Right lung (tissue), 5 donors: ENCODE data around the gene RRP9. TPM values are rescaled to one million over a fixed set of nuclear protein-coding genes. Genes with fewer than 3 reads are reported as not detected.
"Not testable (repeated sequence)": the region's sequence is repeated elsewhere in the genome, so short reads cannot be mapped to it uniquely, and the experiment has no call there.

Experiments used
- DNase-seq, 2 donors: peaks; one replicate each; pipeline ENCODE4 v3.0.0-alpha.2; 2013
- polyA plus RNA-seq, 5 donors: library from polyadenylated mRNA; unstranded; fragments of 120-200 nt; gene quantifications; one replicate each; pipeline versions ENCODE4 v1.2.1 to v1.2.3, GENCODE V29; 2013; ENCODE audit warnings: inconsistent platforms in 1 of 5, low replicate concordance in 1 of 5; ENCODE audit not compliant: insufficient read length in 5 of 5, insufficient read depth in 1 of 5

Gene RRP9
- polyA plus RNA-seq, 5 donors = 13.4 to 26.3 (median 18.9) TPM

- DNase-seq = no peak
Observed at GRCh38 chr3:51916418-51916817, 25.3 kb downstream of the RRP9 start.

GRCh38 chr3:51908026-51908425 lies 33.7 kb downstream of the RRP9 start:
- no peak for DNase-seq

- no peak for DNase-seq
Observed at GRCh38 chr3:51904034-51904823, 37.5 kb downstream of the RRP9 start.

DNA sequence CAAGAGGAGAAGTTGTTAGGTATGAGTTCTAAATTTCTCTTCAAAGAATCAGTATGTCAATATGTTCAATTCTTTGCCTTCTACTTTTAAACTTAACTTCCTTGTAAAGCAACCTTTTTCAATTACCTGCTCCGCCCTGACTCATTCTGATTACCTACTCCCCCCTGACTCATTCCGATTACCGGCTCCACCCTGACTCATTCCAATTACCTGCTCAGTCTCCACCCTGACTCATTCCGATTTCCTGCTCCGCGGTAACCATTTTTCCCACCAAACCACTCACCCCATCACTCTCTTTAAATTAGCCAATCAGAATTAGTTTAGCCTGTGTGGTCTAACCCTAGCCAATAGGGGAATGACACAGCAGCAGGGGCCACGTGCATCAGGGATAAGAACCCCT lies 39.3 kb downstream of the RRP9 start:
- DNase-seq = not testable (repeated sequence)

GRCh38 chr3:51900043-51900442 lies 41.7 kb downstream of the RRP9 start:
- DNase-seq = not testable (repeated sequence)

- DNase-seq = no peak
Observed at GRCh38 chr3:51897391-51897790, 44.3 kb downstream of the RRP9 start.

GRCh38 chr3:51896607-51897305 lies 44.9 kb downstream of the RRP9 start:
- DNase-seq = no peak

DNA sequence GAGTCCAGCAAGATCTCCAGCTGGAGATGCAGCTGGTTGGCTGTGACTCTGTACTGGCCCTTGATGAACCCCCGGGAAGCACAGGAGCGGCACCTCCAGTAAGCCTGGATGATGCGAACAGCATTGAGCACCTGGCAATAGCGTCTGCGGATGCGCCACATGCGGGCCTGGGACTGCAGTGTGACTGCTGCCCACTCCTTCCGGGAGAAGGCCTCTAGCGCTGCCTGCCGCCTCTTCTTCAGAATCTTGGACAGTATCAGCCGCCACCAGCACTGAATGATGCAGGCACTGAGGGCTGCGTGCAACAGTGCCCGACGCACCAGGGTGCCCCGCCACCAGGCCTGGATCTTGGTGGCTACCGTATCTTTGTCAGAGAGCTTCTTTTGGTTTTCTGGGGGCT lies 46.8 kb downstream of the RRP9 start:
- no peak for DNase-seq

DNA sequence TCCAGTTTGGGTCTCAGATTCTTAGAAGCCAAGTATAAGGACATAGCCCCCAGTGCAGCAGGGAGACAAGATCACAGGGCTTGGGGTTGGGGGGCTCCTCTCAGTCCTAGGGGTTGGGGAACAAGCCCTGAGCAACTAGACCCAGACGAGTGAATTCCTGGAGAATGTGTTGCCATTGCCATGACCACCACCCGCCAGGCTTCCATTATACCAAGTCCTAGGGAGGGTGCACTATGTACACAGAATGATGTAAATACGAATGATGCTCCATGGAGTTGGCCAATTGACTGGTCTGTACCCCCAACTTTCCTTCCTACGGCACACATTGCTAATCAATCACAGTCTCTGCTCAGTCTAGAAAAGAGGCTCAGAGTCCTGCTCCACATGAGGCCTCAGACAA lies 47.3 kb downstream of the RRP9 start:
- DNase-seq = no peak

GRCh38 chr3:51891242-51892039 lies 50.3 kb downstream of the RRP9 start:
- no peak for DNase-seq

GRCh38 chr3:51888463-51889105 lies 53.1 kb downstream of the RRP9 start:
- no peak for DNase-seq

DNA sequence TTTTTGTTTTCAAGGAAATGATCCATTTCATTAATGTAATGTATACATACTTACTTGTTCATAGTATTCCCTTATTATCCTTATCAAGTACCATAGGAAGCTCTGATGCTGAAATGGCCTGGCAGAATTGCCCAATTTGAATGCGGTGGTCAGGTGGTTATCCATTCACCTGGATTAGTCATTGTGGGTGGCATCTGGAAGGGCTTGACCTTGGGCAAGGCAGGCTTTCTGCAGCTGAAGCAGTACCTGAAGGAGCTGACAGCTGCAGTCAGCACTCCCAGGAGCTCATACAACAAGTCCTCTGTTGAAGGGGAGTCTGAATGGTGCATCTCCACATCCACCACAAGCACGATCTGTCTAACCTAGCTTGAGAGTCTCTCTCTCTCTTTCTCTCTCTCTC lies 54.1 kb downstream of the RRP9 start:
- DNase-seq = no peak

- no peak for DNase-seq
Observed at GRCh38 chr3:51886447-51886846, 55.3 kb downstream of the RRP9 start.

Other genes with a start within 250 kb of the RRP9 start
- 1 to 10 TPM in 2 of 5 donors, under 1 TPM in 3; 0.58 to 1.3 (median 0.89) TPM for gene GRM2, start 234.8 kb downstream of the RRP9 start, polyA plus RNA-seq
- not detected for gene IQCF6, start 162.7 kb downstream of the RRP9 start, polyA plus RNA-seq
- not detected for gene IQCF2, start 80.3 kb downstream of the RRP9 start, polyA plus RNA-seq
- not detected for gene IQCF5, start 66.3 kb downstream of the RRP9 start, polyA plus RNA-seq
- gene IQCF1, start 38.6 kb downstream of the RRP9 start, polyA plus RNA-seq = under 1 TPM in 1 of 5 donors, not detected in 4; 0.15 TPM
- gene PARP3, start 459 bp upstream of the RRP9 start, polyA plus RNA-seq = 10 to 100 TPM; 16.3 to 24.2 (median 20.1) TPM
- gene GPR62, start 13.5 kb upstream of the RRP9 start, polyA plus RNA-seq = under 1 TPM; 0.18 to 0.38 (median 0.28) TPM
- 10 to 100 TPM; 35.7 to 67.3 (median 47.7) TPM for gene PCBP4, start 25.6 kb upstream of the RRP9 start, polyA plus RNA-seq
- gene ABHD14B, start 32.1 kb upstream of the RRP9 start, polyA plus RNA-seq = 10 to 100 TPM; 43.4 to 52.4 (median 50.6) TPM
- gene ABHD14A, start 33.2 kb upstream of the RRP9 start, polyA plus RNA-seq = 10 to 100 TPM; 19.3 to 33.6 (median 23.2) TPM
- 10 to 100 TPM; 28.7 to 43.1 (median 37.4) TPM for gene ACY1, start 41.6 kb upstream of the RRP9 start, polyA plus RNA-seq
- gene RPL29, start 54.0 kb upstream of the RRP9 start, polyA plus RNA-seq = 1,000 to 10,000 TPM; 1,885 to 2,503 (median 1,910) TPM
- 10 to 100 TPM; 17.4 to 24.2 (median 22.2) TPM for gene DUSP7, start 114.7 kb upstream of the RRP9 start, polyA plus RNA-seq
- 10 to 100 TPM in 2 of 5 donors, 1 to 10 TPM in 3; 8.5 to 13.2 (median 9.8) TPM for gene POC1A, start 212.5 kb upstream of the RRP9 start, polyA plus RNA-seq